Thoracic aorta (tissue), 2 donors: ENCODE measurements around the gene DCP1B. TPM values are rescaled to one million over a fixed set of nuclear protein-coding genes. Genes with fewer than 3 reads are reported as not detected.

Experiments used
- ATAC-seq: fragments of 150-250 bp; one replicate; pipeline ENCODE4 v1.8.0; 2017; ENCODE audit warnings: low read depth; ENCODE audit not compliant: insufficient number of reproducible peaks, low FRiP score
- DNase-seq: peaks from one replicate; pipeline ENCODE4 v3.0.0-alpha.2; 2020; ENCODE audit warnings: low spot score
- H3K27ac ChIP-seq, 2 donors: fragments of 200-600 bp; sonication (generic); 1 replicate in 1 of 2; 2 replicates in 1 of 2; pipeline ENCODE4 v1.5.1; 2016; ENCODE audit warnings: mild to moderate bottlenecking in 2 of 2, moderate library complexity in 2 of 2
- H3K27me3 ChIP-seq: fragments of 200-600 bp; sonication (generic); replicated peaks from 2 replicates; pipeline ENCODE4 v1.6.0; 2016; ENCODE audit warnings: mild to moderate bottlenecking; ENCODE audit not compliant: insufficient read depth
- H3K36me3 ChIP-seq: fragments of 200-600 bp; sonication (generic); one replicate; pipeline ENCODE4 v1.5.1; 2016
- H3K4me1 ChIP-seq, 2 donors: fragments of 200-600 bp; sonication (generic); 1 replicate in 1 of 2; 2 replicates in 1 of 2; pipeline versions ENCODE4 v1.5.1 to v1.6.0; 2016; ENCODE audit warnings: low read depth in 2 of 2, mild to moderate bottlenecking in 1 of 2; ENCODE audit not compliant: control insufficient read depth in 1 of 2
- H3K4me3 ChIP-seq: fragments of 200-600 bp; sonication (generic); 2 replicates; pipeline ENCODE4 v1.5.1; 2016; ENCODE audit warnings: mild to moderate bottlenecking
- H3K9me3 ChIP-seq: fragments of 200-600 bp; sonication (generic); 2 replicates; pipeline ENCODE4 v1.5.1; 2016
- total RNA-seq, 2 donors: library from RNA; depleted of rRNA; stranded (reverse); fragments of >200 nt; gene quantifications; one replicate each; pipeline versions ENCODE4 v1.1.0 to v1.2.3, GENCODE V29; 2016
- TF ChIP-seq, protein P1 (sequence below): fragments of 200-600 bp; sonication (generic); IDR thresholded peaks from one replicate; pipeline ENCODE4 v1.5.1; 2019; ENCODE audit warnings: antibody characterized with exemption

DCP1B gene
- total RNA-seq, 2 donors from 2014 or later: 16.6 to 19.5 TPM

GRCh38 chr12:2049604-2050540 is 45.6 kb upstream of the DCP1B start:
- no peaks in the 10 kb centered on the region for H3K36me3 ChIP-seq
- ATAC-seq (no peak), DNase-seq (no peak)
- H3K4me1 ChIP-seq: peaks cover 0 to 9% of the 10 kb centered on the region in 2 donors
- H3K4me3 ChIP-seq: no peak overlapping the region
- TF ChIP-seq, protein P1, sequence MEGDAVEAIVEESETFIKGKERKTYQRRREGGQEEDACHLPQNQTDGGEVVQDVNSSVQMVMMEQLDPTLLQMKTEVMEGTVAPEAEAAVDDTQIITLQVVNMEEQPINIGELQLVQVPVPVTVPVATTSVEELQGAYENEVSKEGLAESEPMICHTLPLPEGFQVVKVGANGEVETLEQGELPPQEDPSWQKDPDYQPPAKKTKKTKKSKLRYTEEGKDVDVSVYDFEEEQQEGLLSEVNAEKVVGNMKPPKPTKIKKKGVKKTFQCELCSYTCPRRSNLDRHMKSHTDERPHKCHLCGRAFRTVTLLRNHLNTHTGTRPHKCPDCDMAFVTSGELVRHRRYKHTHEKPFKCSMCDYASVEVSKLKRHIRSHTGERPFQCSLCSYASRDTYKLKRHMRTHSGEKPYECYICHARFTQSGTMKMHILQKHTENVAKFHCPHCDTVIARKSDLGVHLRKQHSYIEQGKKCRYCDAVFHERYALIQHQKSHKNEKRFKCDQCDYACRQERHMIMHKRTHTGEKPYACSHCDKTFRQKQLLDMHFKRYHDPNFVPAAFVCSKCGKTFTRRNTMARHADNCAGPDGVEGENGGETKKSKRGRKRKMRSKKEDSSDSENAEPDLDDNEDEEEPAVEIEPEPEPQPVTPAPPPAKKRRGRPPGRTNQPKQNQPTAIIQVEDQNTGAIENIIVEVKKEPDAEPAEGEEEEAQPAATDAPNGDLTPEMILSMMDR: no peak
- H3K9me3 ChIP-seq: no peaks in the 10 kb centered on the region
- no peak overlapping the region for H3K27ac ChIP-seq
- H3K27me3 ChIP-seq: no peaks in the 10 kb centered on the region

GRCh38 chr12:2047752-2048151 is 43.5 kb upstream of the DCP1B start:
- Histone ChIP-seq H3K4me1 (peaks cover 0 to 9% of the 10 kb centered on the region in 2 donors), H3K27me3 (no peaks in the 10 kb centered on the region), H3K4me3 (no peak overlapping the region), H3K9me3 (no peaks in the 10 kb centered on the region), H3K36me3 (no peaks in the 10 kb centered on the region), H3K27ac (no peak overlapping the region)
- TF ChIP-seq, protein P1: no peak
- DNase-seq (no peak), ATAC-seq (no peak)

GRCh38 chr12:2046957-2047356 is 42.7 kb upstream of the DCP1B start:
- DNase-seq: no peak
- H3K4me3 ChIP-seq: no peak overlapping the region
- H3K27me3 ChIP-seq: no peaks in the 10 kb centered on the region
- no peak for ATAC-seq
- TF ChIP-seq, protein P1: no peak
- H3K36me3 ChIP-seq: no peaks in the 10 kb centered on the region
- no peak overlapping the region for H3K27ac ChIP-seq
- H3K4me1 ChIP-seq: peaks cover 0 to 7% of the 10 kb centered on the region in 2 donors
- no peaks in the 10 kb centered on the region for H3K9me3 ChIP-seq

GRCh38 chr12:2044165-2044564 is 39.9 kb upstream of the DCP1B start:
- H3K4me1 ChIP-seq: peaks cover 0 to 2% of the 10 kb centered on the region in 2 donors
- no peaks in the 10 kb centered on the region for H3K36me3 ChIP-seq
- DNase-seq (no peak), ATAC-seq (no peak)
- TF ChIP-seq, protein P1: no peak
- no peak overlapping the region for H3K4me3 ChIP-seq
- no peaks in the 10 kb centered on the region for H3K27me3 ChIP-seq
- no peaks in the 10 kb centered on the region for H3K9me3 ChIP-seq
- H3K27ac ChIP-seq: no peak overlapping the region

- peaks cover 0 to 13% of the 10 kb centered on the region in 2 donors for H3K4me1 ChIP-seq
- DNase-seq (no peak), ATAC-seq (no peak)
- TF ChIP-seq, protein P1: no peak
- H3K27ac ChIP-seq: no peak overlapping the region
- no peak overlapping the region for H3K4me3 ChIP-seq
- H3K9me3 ChIP-seq: no peaks in the 10 kb centered on the region
- H3K36me3 ChIP-seq: no peaks in the 10 kb centered on the region
- no peaks in the 10 kb centered on the region for H3K27me3 ChIP-seq
These were observed 38.8 kb upstream of the DCP1B start for GRCh38 chr12:2043054-2043453.
